ENCODE measurements around the gene BEND5.

GRCh38 chr1:48761411-48761810 lies 15.3 kb downstream of the BEND5 start:
- TF ChIP-seq POLR2A (IDR thresholded peaks at IDR 0.05) (no peak), CTCF (IDR thresholded peaks at IDR 0.05) (no peak)

Measured in upper lobe of left lung (tissue), 4 donors.